Measurements from ENCODE around the gene SLA2. TPM values are rescaled to one million over a fixed set of nuclear protein-coding genes. Genes with fewer than 3 reads are reported as not detected.
"Not testable (repeated sequence)": the region's sequence is repeated elsewhere in the genome, so short reads cannot be mapped to it uniquely, and the experiment has no call there.

SLA2 gene, protein sequence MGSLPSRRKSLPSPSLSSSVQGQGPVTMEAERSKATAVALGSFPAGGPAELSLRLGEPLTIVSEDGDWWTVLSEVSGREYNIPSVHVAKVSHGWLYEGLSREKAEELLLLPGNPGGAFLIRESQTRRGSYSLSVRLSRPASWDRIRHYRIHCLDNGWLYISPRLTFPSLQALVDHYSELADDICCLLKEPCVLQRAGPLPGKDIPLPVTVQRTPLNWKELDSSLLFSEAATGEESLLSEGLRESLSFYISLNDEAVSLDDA
- 10 to 100 TPM; 50.3 to 77.0 (median 57.8) TPM for total RNA-seq

DNA sequence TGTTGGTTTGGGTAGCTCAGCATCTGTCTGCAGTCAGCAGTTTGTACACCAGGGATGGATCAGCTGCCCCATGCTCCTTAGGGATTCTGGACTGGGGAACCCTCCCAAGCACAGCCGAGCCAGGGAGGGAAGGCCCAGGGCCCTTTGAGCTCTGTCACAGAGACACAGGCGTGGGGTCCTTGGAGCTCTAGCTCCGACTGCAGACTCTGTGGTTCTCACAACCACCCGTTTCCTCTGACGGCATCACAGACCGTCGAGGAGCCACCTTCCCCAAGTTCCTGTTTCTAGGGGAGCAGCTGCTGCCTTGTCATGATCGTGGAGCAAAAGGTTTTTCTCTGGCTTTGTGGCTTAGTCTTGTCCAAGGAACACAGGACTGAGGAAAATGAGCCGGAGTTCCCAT, at the start of gene SLA2:
Gene SLA2, minus strand, starts transcription at position 199 of the 400 bp plus-strand sequence. CDS start 4,861 bp downstream, outside the sequence.
- ATAC-seq: peak; percentile 77 to 78
- H3K9me3 Mint-ChIP-seq: no peaks in the 10 kb centered on the region
- DNase-seq: peak; percentile 63
- H3K27me3 Mint-ChIP-seq (ENCODE audit: low read depth): no peaks in the 10 kb centered on the region
- peaks cover 8% of the 10 kb centered on the region for H3K36me3 Mint-ChIP-seq (ENCODE audit: insufficient read depth)
- peaks cover 53% of the 10 kb centered on the region for H3K4me1 Mint-ChIP-seq (ENCODE audit: low read depth)
- H3K4me3 Mint-ChIP-seq: peak within 1 kb of the TSS; percentile 96

DNA sequence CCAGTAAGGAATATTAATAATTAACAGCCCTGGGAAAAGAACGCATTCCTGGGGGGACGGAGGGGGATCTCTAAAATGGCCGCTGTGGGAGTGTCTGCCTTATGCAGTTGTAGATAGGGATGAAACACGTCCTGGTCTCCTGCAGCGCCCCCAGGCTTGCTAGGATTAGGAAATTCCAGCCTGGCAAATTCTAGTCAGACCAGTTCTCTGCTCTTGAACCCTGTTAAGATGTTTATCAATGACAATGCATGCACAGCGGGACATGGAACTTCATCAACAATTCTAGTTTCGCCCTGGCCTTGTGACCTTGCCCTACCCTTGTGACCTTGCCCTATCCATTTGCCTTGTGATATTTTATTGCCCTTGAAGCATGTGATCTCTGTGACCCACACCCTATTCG, 49.5 kb upstream of the SLA2 start:
- not testable (repeated sequence) for H3K36me3 Mint-ChIP-seq (ENCODE audit: insufficient read depth)

DNA sequence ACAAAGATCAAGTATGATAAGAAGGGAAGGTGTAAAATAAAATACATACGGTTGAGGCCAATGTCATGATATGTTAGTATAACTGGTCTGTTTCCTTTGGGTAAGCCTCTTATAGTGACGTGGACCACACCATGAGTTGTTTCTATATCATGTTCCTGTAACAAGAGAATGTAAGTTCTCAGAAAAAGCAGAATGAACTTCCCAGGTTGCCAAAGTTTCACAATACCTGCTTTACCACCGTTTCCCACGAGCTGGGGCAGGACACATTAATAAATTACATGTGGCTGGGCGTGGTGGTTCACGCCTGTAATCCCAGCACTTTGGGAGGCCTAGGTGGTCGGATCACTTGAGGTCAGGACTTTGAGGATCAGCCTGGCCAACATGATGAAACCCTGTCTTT, 42.6 kb upstream of the SLA2 start:
- H3K36me3 Mint-ChIP-seq (ENCODE audit: insufficient read depth): peaks cover 15% of the 10 kb centered on the region
- H3K4me3 Mint-ChIP-seq: no peak overlapping the region
- no peak for DNase-seq
- ATAC-seq: no peak
- no peaks in the 10 kb centered on the region for H3K27me3 Mint-ChIP-seq (ENCODE audit: low read depth)
- H3K9me3 Mint-ChIP-seq: no peaks in the 10 kb centered on the region
- no peaks in the 10 kb centered on the region for H3K4me1 Mint-ChIP-seq (ENCODE audit: low read depth)

More for the DNA sequence above, 49.5 kb upstream of the SLA2 start:
- not testable (repeated sequence) for H3K27me3 Mint-ChIP-seq (ENCODE audit: low read depth); ATAC-seq; H3K9me3 Mint-ChIP-seq; DNase-seq; H3K4me1 Mint-ChIP-seq (ENCODE audit: low read depth); H3K4me3 Mint-ChIP-seq

DNA sequence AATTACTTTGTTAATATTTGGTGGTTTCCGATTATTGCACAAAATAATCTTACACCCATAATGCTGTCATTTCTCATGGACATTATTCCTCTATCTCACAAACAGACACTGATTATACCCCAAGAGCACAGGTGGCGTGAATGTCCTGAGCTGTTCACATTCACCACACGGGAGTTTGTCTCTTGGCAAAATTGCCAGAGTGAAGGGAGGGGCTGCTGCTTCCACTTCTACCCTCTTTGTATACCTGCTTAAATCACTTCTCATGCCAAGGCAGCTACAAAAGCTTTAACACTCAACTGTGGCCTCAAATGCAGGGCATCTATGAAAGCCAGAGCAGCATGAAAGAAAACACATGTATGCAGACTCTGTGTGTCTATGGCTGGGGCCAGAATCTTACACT, 41.9 kb upstream of the SLA2 start:
- Mint-ChIP-seq H3K4me3 (no peak overlapping the region), H3K36me3 (ENCODE audit: insufficient read depth) (peaks cover 15% of the 10 kb centered on the region), H3K4me1 (ENCODE audit: low read depth) (no peaks in the 10 kb centered on the region), H3K9me3 (no peaks in the 10 kb centered on the region), H3K27me3 (ENCODE audit: low read depth) (no peaks in the 10 kb centered on the region)
- ATAC-seq (no peak), DNase-seq (no peak)

DNA sequence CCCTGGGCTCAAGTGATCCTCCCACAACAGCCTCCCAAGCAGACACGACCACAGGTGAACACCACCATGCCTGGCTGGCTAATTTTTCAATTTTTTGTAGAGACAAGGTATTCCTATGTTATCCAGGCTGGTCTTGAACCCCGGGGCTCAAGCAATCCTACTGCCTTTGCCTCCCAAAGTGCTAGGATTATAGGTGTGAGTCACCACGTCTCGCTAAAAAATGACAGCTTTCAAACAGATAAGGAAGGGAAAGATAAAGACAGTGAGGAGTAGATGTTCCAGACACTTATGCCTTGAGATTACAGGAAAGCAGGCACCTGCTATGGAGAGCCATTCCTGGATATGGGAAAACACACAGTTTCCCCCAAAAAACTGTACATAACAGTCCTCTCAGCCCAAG, 40.9 kb upstream of the SLA2 start:
- H3K4me1 Mint-ChIP-seq (ENCODE audit: low read depth): no peaks in the 10 kb centered on the region
- no peak for DNase-seq
- no peaks in the 10 kb centered on the region for H3K9me3 Mint-ChIP-seq
- ATAC-seq: no peak
- H3K27me3 Mint-ChIP-seq (ENCODE audit: low read depth): no peaks in the 10 kb centered on the region
- no peak overlapping the region for H3K4me3 Mint-ChIP-seq
- H3K36me3 Mint-ChIP-seq (ENCODE audit: insufficient read depth): peaks cover 21% of the 10 kb centered on the region

DNA sequence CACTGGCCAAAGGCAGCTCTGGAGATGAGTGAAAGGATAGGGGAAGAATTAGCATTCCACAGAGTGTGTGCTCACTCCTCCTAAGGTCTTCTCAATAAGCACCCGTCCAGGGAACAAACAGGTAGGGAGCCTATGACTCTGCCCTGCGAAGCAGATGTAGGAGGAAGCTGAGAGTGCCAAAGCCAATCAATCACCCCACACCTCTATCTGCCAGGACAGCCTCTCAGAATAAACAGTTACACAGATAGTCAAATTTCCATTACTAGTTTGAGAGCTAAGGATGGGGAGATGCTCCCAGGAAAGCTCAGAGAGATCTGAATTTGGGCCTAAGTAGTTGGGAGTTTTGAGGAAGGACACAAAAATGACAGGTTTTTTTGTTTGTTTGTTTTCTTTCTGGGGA, 40.5 kb upstream of the SLA2 start:
- ATAC-seq (no peak), DNase-seq (no peak)
- H3K27me3 Mint-ChIP-seq (ENCODE audit: low read depth): no peaks in the 10 kb centered on the region
- no peaks in the 10 kb centered on the region for H3K9me3 Mint-ChIP-seq
- H3K36me3 Mint-ChIP-seq (ENCODE audit: insufficient read depth): peaks cover 21% of the 10 kb centered on the region
- H3K4me1 Mint-ChIP-seq (ENCODE audit: low read depth): no peaks in the 10 kb centered on the region
- H3K4me3 Mint-ChIP-seq: no peak overlapping the region

DNA sequence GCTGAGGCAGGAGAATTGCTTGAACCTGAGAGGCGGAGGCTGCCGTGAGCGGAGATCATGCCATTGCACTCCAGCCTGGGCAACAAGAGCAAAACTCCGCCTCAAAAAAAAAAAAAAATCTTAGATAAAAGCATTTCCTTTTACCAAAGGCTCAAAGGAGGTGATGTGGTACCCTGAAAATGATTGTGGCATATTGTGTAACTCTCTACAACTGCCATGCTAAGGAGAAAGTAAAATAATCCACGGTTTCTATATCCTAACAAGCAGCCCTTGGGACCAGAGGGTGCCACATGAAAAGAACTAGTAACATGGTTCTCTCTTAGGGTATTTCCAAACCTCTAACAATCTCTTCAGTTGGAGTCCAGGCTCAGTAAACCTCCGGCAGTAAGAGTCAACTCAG, 38.8 kb upstream of the SLA2 start:
- H3K27me3 Mint-ChIP-seq (ENCODE audit: low read depth): no peaks in the 10 kb centered on the region
- no peaks in the 10 kb centered on the region for H3K4me1 Mint-ChIP-seq (ENCODE audit: low read depth)
- DNase-seq: no peak
- peaks cover 26% of the 10 kb centered on the region for H3K36me3 Mint-ChIP-seq (ENCODE audit: insufficient read depth)
- H3K4me3 Mint-ChIP-seq: no peak overlapping the region
- no peak for ATAC-seq
- no peaks in the 10 kb centered on the region for H3K9me3 Mint-ChIP-seq

DNA sequence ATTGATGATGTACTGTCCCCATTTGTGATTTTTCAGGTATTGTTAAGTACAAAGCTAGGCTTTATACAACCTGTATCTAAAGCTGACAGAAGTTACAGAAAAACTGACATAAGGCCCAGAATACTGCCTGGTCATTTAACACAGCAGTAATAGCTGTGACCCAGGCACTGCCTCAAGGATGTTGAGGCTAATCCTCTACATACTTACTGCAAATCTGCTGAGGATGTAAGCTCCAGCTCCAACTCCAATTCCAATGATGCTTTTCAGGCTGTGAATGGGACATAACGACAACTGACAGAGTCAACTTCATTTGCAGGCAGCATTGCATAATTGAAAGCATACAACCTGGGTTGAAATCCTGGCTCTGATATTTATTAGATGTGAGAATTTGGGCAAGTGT, 36.3 kb upstream of the SLA2 start:
- no peak for DNase-seq

DNA sequence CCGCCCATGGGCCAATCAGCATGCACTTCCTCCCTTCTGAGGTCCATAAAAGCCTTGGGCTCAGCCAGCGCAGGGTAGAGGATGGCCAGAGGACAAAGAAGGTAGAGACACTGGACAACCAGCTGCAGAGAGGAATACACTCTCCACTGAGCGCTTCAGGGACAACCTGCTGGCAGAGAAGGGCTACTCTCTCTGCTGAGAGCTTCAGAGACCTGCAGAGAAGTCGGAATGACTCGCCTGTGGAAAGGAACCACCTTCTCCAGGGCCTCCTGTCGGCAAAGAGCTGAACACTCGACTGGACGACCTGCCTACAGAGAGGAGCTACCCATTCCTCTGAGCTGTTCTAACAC, 31.4 kb upstream of the SLA2 start:
- Mint-ChIP-seq H3K4me1 (ENCODE audit: low read depth) (no peaks in the 10 kb centered on the region), H3K27me3 (ENCODE audit: low read depth) (no peaks in the 10 kb centered on the region)
- no peak for ATAC-seq

More for the DNA sequence above, 36.3 kb upstream of the SLA2 start:
- no peak for ATAC-seq
- peaks cover 26% of the 10 kb centered on the region for H3K36me3 Mint-ChIP-seq (ENCODE audit: insufficient read depth)
- H3K4me1 Mint-ChIP-seq (ENCODE audit: low read depth): no peaks in the 10 kb centered on the region
- H3K27me3 Mint-ChIP-seq (ENCODE audit: low read depth): no peaks in the 10 kb centered on the region
- H3K4me3 Mint-ChIP-seq: no peak overlapping the region
- H3K9me3 Mint-ChIP-seq: no peaks in the 10 kb centered on the region

DNA sequence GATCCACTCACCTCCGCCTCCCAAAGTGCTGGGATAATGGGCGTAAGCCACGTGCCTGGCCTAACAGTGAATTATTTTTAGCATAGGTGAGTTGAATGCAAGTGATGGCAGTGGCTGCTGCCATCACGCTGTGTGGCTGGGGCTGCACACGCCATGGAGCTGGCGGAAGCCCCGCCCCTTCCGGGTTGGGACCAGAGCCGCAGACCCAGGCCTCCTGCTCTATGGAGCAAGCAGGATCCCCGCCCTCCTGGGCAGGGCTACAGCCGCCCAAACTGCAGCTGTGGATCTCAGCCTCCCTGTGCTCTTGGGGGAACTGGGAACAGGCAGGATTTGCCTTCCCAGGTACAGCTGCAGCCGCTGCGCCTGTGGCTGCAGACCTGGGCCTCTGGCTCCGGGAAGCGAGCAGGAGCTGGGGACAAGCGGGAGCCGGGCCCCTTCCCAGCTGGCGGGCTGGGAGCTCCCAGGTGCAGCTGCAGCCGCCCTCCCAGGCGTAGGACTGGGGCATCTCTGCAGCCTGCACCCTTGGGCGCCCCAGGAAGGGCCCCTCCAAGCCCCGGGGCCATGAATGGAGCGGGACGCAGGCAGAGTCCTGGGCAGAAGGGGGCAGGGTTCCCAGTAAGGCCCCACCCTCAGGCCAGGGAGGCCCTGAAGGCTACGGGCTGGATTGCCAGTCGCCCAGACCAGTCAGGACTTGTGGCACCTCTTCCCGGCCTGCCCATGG, 30.9 kb upstream of the SLA2 start:
- no peaks in the 10 kb centered on the region for H3K9me3 Mint-ChIP-seq
- H3K36me3 Mint-ChIP-seq (ENCODE audit: insufficient read depth): peaks cover 8% of the 10 kb centered on the region
- DNase-seq (no peak), ATAC-seq (no peak)
- H3K27me3 Mint-ChIP-seq (ENCODE audit: low read depth): no peaks in the 10 kb centered on the region
- no peak overlapping the region for H3K4me3 Mint-ChIP-seq
- H3K4me1 Mint-ChIP-seq (ENCODE audit: low read depth): no peaks in the 10 kb centered on the region

More for the DNA sequence above, 31.4 kb upstream of the SLA2 start:
- Mint-ChIP-seq H3K4me3 (no peak overlapping the region), H3K36me3 (ENCODE audit: insufficient read depth) (peaks cover 13% of the 10 kb centered on the region), H3K9me3 (no peaks in the 10 kb centered on the region)
- no peak for DNase-seq

DNA sequence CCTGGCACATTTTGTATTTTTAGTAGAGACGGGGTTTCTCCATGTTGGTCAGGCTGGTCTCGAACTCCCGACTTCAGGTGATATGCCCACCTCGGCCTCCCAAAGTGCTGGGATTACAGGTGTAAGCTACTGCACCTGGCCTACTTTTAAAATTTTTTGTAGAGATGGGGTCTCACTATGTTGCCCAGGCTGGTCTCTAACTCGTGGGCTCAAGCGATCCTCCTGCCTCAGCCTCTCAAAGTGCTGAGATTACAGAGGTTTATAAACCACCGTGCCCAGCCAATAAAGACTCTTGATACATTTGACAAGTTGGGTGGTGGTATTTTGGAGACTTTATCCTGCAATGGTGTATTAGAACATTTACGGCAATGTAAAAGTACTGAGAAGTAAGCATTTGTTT, 29.5 kb upstream of the SLA2 start:
- DNase-seq; H3K36me3 Mint-ChIP-seq (ENCODE audit: insufficient read depth); H3K27me3 Mint-ChIP-seq (ENCODE audit: low read depth); H3K4me1 Mint-ChIP-seq (ENCODE audit: low read depth); H3K9me3 Mint-ChIP-seq; H3K4me3 Mint-ChIP-seq; ATAC-seq: not testable (repeated sequence)

DNA sequence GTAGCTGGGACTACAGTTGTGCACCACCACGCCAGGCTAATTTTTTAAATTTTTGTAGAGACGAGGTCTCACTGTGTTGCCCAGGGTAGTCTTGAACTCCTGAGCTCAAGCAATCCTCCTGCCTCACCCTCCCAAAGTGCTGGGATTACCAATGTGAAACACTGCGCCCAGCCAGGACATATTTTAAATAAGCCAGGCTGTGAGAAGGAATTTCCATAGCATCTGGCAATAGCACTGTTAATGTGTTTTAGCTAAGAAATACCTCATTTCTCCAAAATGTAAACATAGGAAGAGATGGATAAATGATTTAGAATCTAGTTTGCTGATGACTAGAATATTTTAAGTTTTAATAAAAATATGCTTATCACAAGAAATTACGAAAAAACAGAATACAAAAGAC, 27.0 kb upstream of the SLA2 start:
- Mint-ChIP-seq H3K4me3 (no peak overlapping the region), H3K27me3 (ENCODE audit: low read depth) (no peaks in the 10 kb centered on the region), H3K4me1 (ENCODE audit: low read depth) (no peaks in the 10 kb centered on the region), H3K9me3 (no peaks in the 10 kb centered on the region), H3K36me3 (ENCODE audit: insufficient read depth) (peaks cover 10% of the 10 kb centered on the region)
- DNase-seq (no peak), ATAC-seq (no peak)

DNA sequence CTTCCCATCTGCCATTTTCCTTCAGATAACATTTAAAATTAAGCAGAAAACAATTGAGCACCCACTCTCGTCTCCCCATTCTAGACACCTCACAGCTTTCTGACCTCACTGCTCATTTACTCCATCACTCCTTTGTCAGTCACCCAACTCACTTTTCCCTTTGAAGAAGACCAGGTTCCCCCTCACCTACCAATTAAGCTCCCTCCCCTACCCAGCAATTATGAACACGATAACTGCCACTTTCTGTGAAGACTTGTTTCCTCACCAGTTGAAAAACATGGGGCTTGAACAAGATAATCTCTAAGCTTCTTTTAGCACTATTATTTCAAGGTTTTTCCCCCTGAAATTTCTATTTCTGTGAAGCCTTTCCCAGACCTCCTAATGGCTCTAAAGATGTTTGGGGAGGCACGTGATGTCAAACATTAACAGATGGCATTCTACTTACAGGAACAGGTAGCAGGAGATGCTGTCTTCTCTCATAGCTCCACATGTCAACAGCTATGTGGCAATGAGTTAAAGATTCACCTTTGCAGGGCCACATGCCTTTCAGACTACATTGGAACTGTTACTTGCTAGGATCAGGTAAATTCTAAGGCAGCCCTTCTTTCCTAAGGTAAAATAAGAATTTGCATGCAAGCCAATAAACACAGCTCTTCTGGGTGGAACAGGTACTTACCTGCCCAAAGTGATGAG, 24.8 kb upstream of the SLA2 start:
- no peak for DNase-seq
- Mint-ChIP-seq H3K4me3 (no peak overlapping the region), H3K9me3 (no peaks in the 10 kb centered on the region), H3K4me1 (ENCODE audit: low read depth) (no peaks in the 10 kb centered on the region), H3K36me3 (ENCODE audit: insufficient read depth) (peaks cover 8% of the 10 kb centered on the region), H3K27me3 (ENCODE audit: low read depth) (no peaks in the 10 kb centered on the region)
- ATAC-seq: no peak

DNA sequence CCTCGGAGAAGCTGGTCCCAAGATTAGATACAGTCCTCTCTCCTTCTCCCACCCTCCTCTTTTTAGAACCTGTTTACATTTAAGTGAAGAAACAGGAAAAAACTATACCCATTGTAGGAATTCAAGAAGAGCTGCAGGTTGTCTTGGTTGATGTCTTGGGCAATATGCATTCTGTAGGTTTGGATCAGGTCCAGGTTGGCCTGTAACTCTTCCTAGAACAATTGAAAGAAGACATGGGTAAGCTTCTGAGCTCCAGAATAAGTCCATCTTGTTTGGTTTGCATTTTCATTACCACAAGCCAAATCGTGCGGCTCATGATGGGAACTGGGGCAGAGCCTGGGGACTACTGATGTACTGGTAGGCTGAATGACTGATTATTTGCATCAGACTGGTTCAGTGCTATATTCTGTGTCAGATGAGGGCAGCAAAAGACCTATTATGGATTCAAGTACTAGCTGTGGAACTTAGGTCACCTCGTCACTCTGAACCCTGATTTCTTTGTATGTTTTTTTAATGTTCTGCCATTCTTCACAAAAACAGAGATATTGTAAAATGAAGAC, 20.3 kb upstream of the SLA2 start:
- H3K36me3 Mint-ChIP-seq (ENCODE audit: insufficient read depth): peaks cover 12% of the 10 kb centered on the region
- H3K4me3 Mint-ChIP-seq: no peak overlapping the region
- H3K9me3 Mint-ChIP-seq: no peaks in the 10 kb centered on the region
- ATAC-seq (no peak), DNase-seq (no peak)
- no peaks in the 10 kb centered on the region for H3K27me3 Mint-ChIP-seq (ENCODE audit: low read depth)
- no peaks in the 10 kb centered on the region for H3K4me1 Mint-ChIP-seq (ENCODE audit: low read depth)
